Muscle of arm (tissue), 12 donors: ENCODE data around the gene TNFRSF1B. TPM values are rescaled to one million over a fixed set of nuclear protein-coding genes. Genes with fewer than 3 reads are reported as not detected.
A peak's percentile ranks its signal among the peaks of the same experiment; 100 is the strongest.

Experiments
- DNase-seq: peaks from one replicate; pipeline ENCODE4 v3.0.0-alpha.2; 2013
- polyA plus RNA-seq, 12 donors: library from polyadenylated mRNA; unstranded; fragments of 120-200 nt; gene quantifications; one replicate each; pipeline ENCODE4 v1.2.1, GENCODE V29; 2013; ENCODE audit not compliant: insufficient read length in 12 of 12

TNFRSF1B gene
- polyA plus RNA-seq, 12 donors = 9.3 to 15.3 (median 9.9) TPM; not detected in 1

DNA sequence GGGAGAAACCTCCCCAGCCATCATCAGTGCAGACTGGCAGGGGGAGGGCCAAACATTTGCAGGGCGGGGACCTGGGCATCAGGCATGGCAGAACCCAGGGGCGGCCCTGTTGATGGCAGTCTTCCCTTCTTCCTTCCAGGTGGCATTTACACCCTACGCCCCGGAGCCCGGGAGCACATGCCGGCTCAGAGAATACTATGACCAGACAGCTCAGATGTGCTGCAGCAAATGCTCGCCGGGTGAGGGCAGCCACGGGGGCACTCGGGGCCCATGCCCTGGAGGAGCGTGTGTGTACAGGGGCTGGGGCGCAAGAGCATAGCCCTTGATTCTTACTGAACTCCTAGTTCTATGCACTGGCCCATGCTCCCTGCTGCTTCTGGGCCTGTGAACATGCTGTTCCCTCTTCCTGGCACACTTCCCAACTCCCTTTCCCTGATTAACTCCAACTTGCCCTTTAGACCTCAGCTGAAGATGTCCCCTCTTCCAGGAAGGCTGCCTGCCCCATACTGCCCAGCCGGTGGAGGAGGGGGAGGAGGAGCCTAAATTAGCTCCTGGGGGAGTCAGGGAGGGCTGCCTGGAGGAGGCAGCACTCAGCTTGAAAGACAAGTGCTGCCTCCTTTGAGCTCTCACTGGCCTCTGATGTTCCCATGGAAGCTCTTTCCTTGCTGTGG, 22.0 kb downstream of the TNFRSF1B start:
- no peak for DNase-seq

DNA sequence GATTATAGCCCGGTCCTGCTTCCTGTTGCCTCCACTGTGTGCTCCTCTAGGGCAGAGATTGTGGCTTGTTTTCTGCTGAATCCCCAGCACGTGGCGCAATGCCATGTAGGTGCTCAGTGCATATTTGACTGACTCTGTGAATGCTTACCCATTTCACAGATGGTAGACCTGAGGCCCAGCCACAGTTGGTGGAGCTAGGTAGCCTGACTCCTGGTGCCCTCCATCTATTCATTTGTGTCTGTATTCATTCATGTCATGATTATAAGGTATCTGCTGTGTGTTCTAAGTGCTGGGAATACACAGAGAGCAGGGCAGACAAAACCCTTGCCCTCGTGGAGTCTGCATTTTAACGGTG, 22.5 kb downstream of the TNFRSF1B start:
- DNase-seq = no peak

DNA sequence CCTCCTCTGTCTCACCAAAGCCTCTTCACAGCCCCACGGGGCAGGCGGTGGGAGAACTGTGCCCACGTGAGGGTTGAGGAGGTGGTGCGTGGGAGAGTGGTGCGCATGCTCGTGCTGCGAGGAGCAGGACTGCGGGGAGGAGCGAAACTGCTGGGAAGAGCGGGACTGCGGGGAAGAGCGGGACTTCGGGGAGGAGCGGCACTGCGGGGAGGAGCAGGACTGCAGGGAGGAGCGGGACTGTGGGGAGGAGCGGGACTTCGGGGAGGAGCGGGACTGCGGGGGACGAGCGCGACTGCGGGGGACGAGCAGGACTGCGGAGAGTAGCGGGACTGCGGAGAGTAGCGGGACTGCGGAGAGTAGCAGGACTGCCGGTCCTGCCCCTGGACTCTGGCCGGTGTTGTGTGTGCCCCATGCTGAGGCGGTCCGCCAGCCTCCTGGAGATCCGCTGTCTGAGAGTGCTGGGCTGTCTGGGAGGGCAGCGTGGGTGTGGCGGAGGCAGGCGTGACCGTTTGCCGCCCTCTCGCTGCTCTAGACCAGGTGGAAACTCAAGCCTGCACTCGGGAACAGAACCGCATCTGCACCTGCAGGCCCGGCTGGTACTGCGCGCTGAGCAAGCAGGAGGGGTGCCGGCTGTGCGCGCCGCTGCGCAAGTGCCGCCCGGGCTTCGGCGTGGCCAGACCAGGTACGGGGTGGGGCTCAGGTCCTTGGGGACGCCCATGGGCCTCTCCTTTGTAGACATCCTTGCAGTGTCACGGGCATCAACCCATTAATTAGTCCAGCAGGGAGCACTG, 24.6 kb downstream of the TNFRSF1B start:
- DNase-seq = no peak

DNA sequence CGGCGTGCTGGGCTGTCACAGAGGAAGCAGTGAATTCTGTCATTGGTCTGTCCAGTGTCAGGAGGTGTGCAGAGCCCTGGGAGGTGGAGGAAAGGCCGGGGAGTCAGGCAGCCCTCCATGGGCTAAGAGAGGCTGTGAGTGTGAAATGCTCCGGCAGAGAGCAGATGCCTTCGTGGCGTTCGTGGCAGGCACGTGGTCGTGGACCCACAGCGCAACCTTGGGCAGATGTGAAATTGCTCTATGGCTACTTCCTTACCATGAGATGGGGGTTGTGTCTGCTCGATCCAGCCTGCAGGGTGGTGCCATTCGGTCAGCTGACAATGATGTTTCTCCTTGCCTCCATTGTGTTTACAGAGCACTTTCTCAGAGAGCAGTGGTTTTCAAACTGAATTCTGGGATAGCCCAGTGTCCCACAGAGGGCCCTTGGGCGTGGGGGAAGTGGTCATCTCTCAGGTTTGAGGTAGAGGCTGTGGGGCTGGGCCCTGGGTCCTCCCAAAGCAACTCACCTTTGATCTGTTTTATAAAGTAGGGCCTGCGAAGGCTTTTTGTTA, 27.9 kb downstream of the TNFRSF1B start:
- no peak for DNase-seq

DNA sequence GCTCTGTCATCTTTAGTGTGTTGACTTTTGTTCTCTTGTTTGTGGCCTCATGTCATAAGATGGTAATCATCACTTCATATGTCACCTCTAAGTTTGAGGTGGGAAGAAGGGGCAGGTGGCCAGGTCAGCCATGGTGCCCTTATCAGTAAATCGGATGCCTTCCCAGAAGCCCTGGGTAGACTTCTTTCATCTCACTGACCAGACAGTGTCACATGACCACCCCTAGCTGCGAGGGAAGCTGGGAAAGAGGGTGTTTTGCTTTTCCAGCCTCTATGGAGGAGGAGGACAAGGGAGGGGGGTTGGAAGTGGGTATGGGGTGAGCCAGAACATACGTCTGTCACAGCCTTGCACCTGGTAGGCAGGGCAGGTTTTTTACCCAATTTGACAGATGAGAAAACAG, 28.6 kb downstream of the TNFRSF1B start:
- DNase-seq = no peak

DNA sequence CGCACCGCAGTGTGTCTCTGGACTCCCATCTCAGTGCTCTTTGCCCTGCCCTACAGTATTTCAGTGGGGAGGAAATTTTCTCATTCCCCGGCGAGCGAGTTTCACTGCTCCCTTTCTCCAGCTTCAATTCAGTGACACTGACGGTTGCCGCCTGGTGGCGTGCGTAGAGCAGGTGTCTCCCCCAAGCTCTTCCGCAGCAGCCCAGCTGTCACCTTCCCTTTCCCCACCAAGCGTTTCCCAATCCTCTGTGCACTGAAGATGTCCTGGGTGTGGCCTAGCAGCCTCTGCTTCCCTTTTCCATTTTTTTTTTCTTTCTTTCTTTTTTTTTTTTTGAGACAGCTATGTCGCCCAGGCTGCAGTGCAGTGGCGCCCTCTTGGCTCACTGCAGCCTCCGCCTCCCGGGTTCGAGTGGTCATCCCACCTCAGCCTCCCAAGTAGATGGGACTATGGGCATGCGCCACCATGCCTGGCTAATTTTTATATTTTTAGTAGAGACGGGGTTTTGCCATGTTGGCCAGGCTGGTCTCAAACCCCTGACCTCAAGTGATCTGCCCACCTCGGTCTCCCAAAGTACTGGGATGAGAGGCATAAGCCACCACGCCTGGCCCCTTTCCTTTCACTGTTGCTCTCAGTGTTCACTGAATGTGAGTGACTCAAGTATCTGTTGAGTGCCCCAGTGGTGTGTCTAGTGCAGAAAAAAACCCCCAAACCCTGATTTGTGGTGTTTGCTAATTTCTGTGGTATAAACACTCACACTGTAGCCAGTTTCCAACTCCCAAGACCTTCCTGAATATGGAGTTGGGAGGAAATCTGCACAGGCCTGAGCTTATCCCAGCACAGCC, 30.1 kb downstream of the TNFRSF1B start:
- DNase-seq = no peak

DNA sequence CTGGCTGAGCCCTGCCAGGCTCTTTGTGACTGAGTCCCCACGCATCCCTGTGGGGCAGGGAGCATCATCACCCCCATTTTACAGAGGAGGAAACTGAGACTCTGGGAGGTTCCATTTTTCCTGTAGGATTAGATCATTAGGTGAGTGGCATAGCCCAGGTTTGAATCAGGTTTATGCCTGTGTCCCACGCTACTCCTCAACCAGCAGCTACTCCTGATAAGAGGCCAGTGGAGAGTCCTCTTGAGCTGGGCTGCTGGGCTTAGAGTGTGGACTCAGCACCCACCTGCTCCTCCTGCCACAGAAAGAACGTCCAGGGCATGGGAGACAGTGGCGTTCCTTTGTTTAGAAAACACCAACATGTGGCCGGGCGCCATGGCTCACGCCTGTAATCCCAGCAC, 30.7 kb downstream of the TNFRSF1B start:
- no peak for DNase-seq

DNA sequence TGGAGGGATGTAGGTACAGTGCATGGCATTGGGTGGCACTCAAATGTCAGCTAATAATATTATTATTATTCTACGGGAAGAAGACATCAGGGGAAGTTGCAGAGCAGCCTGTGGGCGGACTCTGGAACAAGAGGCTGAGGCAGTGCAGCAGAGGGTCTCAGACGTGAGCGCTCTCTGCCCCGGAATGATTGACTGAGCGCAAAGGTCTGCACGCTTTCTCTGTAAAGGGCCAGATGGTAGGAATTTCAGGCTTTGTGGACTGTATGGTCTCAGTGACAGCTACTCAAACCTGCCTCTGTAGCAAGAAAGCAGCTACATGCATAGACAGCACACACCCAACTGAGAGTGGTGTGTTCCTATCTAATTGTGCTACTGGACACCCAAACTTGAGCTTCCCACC, 33.4 kb downstream of the TNFRSF1B start:
- DNase-seq = no peak

DNA sequence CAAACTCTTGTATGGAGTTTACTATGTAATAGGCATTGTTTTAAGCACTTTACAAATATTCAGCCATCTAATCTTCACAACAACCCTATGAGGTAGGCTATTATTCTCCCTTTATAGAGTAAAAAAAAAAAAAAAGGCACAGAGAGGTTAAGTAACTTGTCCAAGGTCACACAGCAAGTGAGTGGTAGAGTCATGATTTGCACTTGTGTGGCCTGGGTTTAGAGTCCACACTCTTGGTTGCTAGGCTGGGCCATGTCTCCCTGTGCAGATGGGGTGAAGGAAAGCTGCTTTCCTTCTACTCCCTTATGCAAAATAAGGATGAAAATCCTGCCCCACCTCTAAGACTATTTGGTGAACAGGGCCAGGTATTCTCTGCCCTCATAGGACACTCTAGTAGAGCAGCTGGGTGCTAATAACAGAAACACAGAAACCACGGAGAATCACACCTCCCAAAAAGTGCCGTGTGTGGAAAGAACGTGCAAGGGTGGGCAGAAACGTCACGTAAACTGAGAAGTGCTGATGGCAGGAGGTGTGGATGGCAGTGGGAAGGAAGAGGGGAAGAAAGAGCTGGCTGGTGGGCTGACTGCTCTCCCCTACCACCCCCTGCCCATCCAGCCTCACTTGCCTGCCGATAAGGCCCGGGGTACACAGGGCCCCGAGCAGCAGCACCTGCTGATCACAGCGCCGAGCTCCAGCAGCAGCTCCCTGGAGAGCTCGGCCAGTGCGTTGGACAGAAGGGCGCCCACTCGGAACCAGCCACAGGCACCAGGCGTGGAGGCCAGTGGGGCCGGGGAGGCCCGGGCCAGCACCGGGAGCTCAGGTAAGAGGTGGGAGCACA, 34.8 kb downstream of the TNFRSF1B start:
- DNase-seq = no peak

DNA sequence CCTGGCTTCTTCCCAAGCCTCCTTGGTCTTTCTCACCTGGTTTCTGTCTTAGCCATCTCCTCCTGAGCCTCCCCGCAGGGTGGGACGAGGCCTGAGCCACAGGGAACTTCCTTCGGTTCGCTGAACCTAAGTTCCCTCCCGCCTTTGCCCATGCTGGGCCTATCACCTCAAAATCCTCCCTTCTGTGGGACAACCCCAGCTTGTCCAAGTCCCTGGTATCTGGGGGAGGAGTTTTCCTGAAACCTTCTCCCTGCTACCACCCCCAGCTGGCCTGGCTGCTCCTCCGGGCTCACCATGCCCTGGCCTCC, 35.4 kb downstream of the TNFRSF1B start:
- DNase-seq = no peak

DNA sequence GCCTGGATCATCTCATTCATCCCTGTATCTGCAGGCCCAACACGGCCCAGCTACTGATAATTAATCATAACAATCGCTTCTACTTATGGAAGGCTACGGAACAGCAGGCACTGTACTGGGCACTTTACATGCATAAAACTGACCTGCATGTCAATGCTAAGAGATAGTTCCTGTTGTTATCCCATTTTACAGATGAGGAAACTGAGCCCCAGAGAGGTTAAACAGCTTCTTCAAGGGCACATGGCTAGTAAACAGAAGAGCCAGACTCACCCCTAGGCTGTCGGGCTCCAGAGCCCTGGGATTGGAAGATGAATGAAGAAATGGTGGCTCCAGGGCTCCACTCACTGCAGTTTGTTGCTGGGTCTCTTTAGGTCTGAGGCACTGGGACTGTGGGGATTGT, 35.8 kb downstream of the TNFRSF1B start:
- no peak for DNase-seq

DNA sequence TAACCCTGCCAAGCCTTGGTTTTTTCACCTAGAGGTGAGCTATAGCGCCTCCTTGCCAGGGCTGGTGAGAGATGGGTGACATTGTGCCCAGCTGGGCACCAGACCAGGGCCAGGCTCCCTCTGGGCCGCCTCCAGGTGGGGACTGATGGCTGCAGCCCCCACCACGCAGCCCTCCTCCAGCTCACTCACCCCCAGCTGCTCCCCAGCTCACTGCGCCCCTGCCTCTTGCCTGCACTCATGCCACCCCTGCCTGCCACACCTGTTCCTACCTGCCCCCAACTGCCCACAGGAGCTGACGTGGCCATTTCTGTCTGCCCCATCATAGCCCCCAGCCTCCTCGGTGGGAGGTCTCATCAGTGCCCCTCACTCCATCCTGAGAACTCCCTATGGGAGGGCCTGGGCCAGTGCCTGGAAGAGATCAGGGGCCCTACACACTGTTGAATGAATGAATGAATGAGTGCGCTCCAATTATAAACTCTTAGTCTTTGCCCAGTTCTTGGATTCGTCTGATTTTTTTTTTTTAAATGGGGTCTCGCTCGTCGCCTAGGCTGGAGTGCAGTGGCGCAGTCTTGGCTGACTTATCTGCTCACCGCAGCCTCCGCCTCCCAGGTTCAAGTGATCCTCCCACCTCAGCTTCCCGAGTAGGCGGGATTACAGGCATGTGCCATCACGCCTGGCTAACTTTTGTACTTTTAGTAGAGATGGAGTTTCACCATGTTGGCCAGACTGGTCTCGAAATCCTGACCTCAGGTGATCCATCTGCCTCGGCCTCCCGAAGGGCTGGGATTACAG, 36.6 kb downstream of the TNFRSF1B start:
- DNase-seq = no peak

DNA sequence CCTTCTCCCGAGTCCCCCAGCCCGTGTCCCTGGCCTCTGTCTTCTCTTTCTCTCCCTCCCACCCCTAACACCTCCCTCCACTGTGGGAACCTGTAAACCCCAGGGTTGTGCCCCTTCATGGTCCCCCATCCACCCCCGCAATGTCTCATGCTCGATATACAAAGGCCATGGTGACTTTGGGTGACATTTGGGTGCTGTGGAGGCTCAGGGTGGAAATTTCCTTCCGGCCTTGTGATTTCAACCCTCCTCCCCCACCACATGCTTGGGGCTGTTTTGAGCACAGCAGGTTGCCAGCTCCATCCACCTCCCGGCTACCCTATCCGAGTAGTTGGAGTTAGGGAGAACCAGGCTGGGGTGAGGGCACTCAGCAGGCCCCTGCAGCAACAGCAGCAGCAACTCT, 37.3 kb downstream of the TNFRSF1B start:
- no peak for DNase-seq

DNA sequence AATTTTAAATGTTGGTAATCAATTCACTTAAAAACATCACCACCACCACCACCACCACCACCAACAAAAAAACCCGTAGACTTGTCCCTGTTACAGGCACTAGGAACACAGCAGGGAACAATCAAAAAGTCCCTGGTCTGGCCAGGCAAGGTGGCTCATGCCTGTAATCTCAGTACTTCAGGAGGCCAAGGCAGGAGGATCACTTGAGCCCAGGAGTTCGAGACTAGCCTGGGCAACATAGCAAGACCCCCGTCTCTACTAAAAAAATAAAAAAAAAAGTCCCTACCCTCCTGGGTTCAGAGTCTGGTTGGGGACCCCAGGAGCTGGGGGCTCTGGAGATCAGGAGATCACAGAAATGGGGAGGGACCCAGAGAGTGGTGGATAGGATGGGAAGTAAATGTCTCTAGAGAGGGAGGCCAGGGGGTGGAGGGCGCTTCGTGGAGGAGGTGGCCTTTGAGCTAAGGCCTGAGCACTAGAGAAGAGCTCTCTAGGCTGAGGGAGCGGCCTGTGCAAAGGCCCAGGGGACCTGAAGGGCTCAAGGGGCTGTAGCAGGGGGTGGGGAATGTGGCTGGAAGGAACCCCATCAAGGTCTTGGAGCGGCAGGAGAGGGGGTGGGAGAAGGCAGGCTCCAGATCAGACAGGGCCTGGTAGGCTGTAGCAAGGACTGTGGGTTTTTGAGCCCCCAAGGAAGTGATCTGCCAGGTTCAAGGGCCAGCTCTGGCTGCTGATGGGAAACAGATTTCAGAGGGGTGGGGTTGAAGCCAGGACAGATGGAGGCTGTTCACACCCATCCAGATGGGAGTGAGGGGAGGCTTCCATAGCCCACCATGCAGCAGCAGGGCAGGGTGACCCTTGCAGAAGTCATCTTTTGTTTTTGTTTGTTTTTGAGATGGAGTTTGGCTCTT, 38.2 kb downstream of the TNFRSF1B start:
- no peak for DNase-seq

DNA sequence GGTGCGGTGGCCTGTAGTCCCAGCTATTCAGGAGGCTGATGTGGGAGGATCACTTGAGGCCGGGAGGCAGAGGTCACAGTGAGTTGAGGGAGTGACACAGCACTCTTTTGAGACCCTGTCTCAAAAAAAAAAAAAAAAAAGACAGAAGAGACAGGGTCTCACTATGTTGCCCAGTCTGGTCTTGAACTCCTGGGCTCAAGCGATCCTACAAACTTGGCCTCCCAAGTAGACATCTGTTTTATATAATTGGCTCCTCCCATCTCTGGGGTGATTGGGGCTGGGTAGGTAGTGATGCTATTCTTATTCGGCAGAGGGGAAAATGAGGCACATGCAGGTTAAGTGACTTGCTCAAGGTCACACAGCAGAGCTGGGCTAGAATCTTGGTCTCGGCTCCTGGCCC, 39.4 kb downstream of the TNFRSF1B start:
- DNase-seq = no peak

DNA sequence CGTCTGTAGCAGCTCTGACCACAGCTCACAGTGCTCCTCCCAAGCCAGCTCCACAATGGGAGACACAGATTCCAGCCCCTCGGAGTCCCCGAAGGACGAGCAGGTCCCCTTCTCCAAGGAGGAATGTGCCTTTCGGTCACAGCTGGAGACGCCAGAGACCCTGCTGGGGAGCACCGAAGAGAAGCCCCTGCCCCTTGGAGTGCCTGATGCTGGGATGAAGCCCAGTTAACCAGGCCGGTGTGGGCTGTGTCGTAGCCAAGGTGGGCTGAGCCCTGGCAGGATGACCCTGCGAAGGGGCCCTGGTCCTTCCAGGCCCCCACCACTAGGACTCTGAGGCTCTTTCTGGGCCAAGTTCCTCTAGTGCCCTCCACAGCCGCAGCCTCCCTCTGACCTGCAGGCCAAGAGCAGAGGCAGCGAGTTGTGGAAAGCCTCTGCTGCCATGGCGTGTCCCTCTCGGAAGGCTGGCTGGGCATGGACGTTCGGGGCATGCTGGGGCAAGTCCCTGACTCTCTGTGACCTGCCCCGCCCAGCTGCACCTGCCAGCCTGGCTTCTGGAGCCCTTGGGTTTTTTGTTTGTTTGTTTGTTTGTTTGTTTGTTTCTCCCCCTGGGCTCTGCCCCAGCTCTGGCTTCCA, 40.1 kb downstream of the TNFRSF1B start:
- DNase-seq = no peak

DNA sequence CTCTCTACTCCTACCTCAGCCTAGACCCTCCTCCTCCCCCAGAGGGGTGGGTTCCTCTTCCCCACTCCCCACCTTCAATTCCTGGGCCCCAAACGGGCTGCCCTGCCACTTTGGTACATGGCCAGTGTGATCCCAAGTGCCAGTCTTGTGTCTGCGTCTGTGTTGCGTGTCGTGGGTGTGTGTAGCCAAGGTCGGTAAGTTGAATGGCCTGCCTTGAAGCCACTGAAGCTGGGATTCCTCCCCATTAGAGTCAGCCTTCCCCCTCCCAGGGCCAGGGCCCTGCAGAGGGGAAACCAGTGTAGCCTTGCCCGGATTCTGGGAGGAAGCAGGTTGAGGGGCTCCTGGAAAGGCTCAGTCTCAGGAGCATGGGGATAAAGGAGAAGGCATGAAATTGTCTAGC, 41.5 kb downstream of the TNFRSF1B start:
- DNase-seq = no peak

DNA sequence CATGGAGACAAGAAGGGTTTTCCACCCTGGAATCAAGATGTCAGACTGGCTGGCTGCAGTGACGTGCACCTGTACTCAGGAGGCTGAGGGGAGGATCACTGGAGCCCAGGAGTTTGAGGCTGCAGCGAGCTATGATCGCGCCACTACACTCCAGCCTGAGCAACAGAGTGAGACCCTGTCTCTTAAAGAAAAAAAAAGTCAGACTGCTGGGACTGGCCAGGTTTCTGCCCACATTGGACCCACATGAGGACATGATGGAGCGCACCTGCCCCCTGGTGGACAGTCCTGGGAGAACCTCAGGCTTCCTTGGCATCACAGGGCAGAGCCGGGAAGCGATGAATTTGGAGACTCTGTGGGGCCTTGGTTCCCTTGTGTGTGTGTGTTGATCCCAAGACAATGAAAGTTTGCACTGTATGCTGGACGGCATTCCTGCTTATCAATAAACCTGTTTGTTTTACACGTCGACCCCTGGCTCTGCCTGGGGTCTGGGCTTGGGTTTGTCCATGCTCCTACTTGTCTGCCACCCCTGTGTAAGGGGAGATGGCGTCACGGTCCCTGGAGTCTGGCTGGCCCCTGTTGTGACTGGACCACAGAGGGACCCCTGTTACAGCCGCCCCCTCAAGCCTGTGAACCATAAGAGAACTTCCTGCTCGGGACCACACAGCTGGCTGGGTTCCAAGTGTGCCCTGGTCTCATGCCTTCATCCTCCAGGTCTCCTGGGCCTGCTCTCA, 42.1 kb downstream of the TNFRSF1B start:
- peak; percentile 81 for DNase-seq

DNA sequence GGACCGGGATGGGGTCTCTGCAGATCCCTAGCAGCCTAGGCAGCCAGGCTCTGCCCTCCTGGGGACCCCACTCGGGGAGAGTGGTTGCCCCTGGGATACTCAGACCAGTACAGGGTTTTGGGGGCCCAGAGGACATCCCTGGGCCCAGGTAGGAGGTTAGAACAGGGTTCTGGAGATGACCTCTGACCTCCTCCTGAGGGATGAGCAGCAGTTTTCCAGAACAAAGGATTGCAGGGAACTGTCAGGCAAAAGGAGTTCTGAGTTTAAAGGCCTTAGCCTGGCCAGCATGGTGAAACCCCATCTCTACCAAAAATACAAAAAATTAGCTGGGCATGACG, 42.7 kb downstream of the TNFRSF1B start:
- no peak for DNase-seq
